Memory B cell (primary cell): ENCODE measurements around the gene INVS.

ENCODE experiments used
- ATAC-seq: fragments of 150-1000 bp; cut with Tn5 transposase; 2 replicates; pipeline ENCODE4 v1.10.0; 2021; ENCODE audit warnings: low read depth, mild to moderate bottlenecking, moderate library complexity
- DNase-seq, 2 donors: peaks; one replicate each; pipeline ENCODE4 v3.0.0; 2022; ENCODE audit warnings: low spot score in 2 of 2
- H3K27ac Mint-ChIP-seq: one replicate; pipeline ENCODE4 v1.8.0; 2022; ENCODE audit warnings: mild to moderate bottlenecking, moderate library complexity, mixed read lengths
- H3K27me3 Mint-ChIP-seq: one replicate; pipeline ENCODE4 v1.8.0; 2022; ENCODE audit warnings: mixed read lengths
- H3K36me3 Mint-ChIP-seq: one replicate; pipeline ENCODE4 v1.8.0; 2022; ENCODE audit warnings: mild to moderate bottlenecking, mixed read lengths
- H3K4me1 Mint-ChIP-seq: one replicate; pipeline ENCODE4 v1.8.0; 2022; ENCODE audit warnings: mixed read lengths
- H3K4me3 Mint-ChIP-seq: one replicate; pipeline ENCODE4 v1.8.0; 2022; ENCODE audit warnings: mild to moderate bottlenecking, moderate library complexity, mixed read lengths
- H3K9me3 Mint-ChIP-seq: one replicate; pipeline ENCODE4 v1.8.0; 2022; ENCODE audit warnings: mixed read lengths

The INVS gene

GRCh38 chr9:100340224-100340623, 241.2 kb downstream of the INVS start:
- Mint-ChIP-seq H3K27ac (no peak overlapping the region), H3K9me3 (no peaks in the 10 kb centered on the region), H3K27me3 (no peaks in the 10 kb centered on the region), H3K4me3 (no peak overlapping the region), H3K36me3 (peaks cover 19% of the 10 kb centered on the region), H3K4me1 (peaks cover 16% of the 10 kb centered on the region)
- no peak for ATAC-seq
- DNase-seq = no peak

- DNase-seq (no peak), ATAC-seq (no peak)
- peak overlapping the region; percentile 45 for H3K27ac Mint-ChIP-seq
- peaks cover 23% of the 10 kb centered on the region for H3K36me3 Mint-ChIP-seq
- peaks cover 18% of the 10 kb centered on the region for H3K4me1 Mint-ChIP-seq
- no peaks in the 10 kb centered on the region for H3K9me3 Mint-ChIP-seq
- no peaks in the 10 kb centered on the region for H3K27me3 Mint-ChIP-seq
- H3K4me3 Mint-ChIP-seq = no peak overlapping the region
Observed at GRCh38 chr9:100341889-100342288, 242.8 kb downstream of the INVS start.

GRCh38 chr9:100346836-100347235, 247.8 kb downstream of the INVS start:
- ATAC-seq (no peak), DNase-seq (no peak)
- Mint-ChIP-seq H3K36me3 (peaks cover 13% of the 10 kb centered on the region), H3K4me3 (no peak overlapping the region), H3K9me3 (no peaks in the 10 kb centered on the region), H3K27me3 (no peaks in the 10 kb centered on the region), H3K4me1 (peaks cover 27% of the 10 kb centered on the region), H3K27ac (no peak overlapping the region)

DNA sequence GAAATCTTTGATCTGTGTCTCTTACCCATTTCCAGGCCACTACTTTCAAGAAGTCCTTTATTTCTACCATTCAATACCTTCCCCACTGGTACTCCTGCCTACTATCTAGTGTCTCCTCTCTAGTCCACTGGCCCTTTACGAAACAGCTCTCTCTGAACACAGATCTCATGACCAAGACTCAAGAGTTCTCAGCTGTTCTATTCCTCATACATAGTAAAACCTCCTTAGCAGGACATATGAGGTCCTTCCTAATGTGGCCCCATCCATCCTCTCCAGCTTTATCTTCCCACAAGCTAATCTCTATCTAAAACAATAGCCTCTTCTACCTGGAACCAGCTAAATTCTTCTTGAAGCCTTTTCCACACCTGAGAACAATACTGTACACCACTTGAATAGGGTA, 251.1 kb downstream of the INVS start:
- ATAC-seq = no peak
- Mint-ChIP-seq H3K9me3 (peaks cover 2% of the 10 kb centered on the region), H3K4me3 (no peak overlapping the region), H3K4me1 (peaks cover 42% of the 10 kb centered on the region), H3K27ac (no peak overlapping the region), H3K27me3 (no peaks in the 10 kb centered on the region), H3K36me3 (peaks cover 10% of the 10 kb centered on the region)
- DNase-seq = no peak
